Measurements from ENCODE around the gene COL23A1.
"Not testable (repeated sequence)": the region's sequence is repeated elsewhere in the genome, so short reads cannot be mapped to it uniquely, and the experiment has no call there.

Gene COL23A1

DNA sequence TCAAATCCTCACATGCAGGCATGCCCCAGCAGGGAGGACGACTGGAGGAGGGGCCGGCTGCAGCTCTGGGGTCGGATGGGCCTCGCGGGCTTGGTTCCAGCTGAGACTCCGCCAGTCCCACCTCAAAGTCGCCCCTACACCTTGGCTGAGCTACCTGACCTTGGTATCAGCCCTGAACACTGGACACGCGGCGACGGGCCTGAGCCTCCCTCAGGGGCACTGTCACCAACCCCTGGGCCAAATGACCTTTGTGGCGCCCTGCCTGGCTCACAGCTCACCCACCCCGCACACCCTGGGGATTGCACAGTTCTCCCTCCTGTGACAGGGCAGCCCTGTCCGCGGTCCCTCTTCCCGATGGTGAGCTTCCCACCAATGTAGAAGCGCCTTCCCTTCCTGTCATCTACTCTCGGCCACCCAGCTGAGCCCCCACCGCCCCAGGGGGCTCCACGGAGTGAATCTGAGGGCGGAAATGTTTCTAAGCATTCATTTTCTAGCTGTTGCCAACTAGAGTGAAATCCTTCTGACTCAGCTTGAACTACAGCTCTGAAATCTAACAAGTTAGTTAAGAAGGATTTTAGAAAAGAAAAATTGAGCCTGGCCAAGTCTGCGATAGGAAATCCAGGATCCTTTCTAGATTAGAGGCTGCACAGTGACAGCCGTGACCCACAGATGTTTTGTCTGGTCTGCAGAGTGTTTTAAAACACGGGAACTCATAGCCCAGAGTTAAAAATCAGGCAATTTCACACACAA lies 218.7 kb downstream of the COL23A1 start:
- no peak for DNase-seq

DNA sequence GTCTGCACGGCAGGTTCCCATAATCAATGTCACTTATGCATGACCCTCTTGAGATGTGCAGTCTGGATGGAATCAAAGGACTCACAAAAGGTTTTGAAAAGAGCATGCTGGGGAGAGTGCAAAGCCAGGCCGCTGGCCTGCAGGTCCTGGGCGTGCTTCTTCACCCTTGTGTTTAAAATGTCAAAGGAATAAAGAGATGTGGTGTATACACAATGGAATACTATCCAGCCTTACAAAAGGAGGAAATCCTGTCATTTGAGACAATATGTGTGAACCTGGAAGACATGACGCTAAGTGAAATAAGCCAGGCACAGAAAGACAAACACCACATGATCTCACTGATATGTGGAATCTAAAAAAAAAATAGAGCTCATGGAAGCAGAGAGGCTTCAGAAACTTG lies 220.1 kb downstream of the COL23A1 start:
- DNase-seq = no peak

DNA sequence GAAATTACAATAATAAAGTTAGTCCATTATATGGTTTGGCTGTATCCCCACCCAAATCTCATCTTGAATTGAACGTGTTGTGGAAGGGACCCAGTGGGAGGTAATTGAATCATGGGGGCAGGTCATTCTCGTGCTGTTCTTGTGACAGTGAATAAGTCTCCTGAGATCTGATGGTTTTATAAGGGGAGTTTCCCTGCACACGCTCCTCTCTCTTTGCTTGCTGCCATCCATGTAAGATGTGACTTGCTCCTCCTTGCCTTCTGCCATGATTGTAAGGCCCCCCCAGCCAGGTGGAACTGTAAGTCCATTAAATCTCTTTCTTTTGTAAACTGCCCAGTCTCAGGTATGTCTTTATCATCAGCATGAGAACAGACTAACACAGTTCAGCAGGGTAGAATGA lies 220.7 kb downstream of the COL23A1 start:
- not testable (repeated sequence) for DNase-seq

DNA sequence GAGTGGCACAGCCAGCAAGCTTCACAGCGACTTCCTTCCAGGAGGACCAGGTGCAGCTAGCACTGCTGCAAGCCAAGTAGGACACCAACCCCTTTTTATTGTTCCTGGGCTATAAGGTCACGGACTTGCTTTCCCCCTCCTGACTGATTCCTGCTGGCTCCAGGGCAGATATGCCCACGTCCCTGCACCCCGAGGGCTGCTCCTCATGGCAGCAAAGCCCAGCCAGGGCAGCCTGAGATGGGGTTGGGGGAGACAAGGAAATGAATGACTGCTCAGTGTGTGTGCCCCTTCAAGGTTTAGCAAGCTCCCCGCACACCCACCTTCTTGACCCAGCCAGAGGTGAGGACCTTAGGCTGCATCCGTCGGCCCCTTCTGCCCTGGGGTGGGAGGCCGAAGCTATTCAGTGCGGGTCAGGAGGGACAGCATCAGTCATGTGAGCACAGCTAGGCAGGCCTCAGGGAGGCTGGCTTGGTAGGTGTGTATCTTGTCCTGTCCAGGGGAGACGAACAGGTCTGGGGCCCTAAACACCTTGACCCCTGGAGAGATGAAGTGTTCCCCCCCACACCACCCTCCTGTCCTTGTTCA lies 221.4 kb downstream of the COL23A1 start:
- no peak for DNase-seq

DNA sequence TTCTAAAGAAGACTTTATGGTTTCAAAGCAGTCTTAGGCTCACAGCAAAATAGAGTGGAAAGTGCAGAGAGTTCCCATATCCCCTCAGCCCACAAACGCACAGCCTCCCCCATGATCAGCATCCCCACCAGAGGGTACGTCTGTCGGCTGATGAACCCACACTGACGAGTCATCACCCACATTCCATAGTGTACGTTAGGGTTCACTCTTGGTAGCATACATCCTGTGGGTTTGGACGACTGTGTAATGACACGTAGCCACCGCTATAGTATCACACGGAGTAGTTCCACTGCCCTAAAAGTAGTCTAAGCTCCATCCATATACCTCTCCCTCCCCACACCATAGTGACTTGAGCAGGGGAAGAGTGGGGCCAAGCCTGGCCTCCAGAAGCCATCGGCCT lies 221.9 kb downstream of the COL23A1 start:
- peak; percentile 12 to 29 for DNase-seq

DNA sequence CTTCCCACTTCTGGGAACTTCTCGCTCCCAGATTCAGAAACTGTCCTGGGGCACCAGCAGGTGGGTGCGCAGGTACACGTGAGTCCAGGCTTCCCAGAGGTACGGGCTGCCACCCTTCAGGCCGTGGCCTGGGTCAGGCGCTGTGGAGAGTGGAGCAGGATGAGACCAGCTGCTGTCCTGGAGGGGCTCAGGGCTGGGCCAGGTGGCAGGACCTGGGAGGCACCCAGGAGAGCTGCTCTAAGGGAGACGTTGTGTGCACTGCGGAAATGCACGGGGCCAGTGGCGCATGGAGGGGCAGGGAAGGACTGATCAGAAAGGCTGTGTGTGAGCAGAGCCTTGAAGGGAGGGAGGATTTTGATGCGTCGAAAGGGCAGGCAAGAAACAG lies 222.5 kb downstream of the COL23A1 start:
- DNase-seq = no peak

DNA sequence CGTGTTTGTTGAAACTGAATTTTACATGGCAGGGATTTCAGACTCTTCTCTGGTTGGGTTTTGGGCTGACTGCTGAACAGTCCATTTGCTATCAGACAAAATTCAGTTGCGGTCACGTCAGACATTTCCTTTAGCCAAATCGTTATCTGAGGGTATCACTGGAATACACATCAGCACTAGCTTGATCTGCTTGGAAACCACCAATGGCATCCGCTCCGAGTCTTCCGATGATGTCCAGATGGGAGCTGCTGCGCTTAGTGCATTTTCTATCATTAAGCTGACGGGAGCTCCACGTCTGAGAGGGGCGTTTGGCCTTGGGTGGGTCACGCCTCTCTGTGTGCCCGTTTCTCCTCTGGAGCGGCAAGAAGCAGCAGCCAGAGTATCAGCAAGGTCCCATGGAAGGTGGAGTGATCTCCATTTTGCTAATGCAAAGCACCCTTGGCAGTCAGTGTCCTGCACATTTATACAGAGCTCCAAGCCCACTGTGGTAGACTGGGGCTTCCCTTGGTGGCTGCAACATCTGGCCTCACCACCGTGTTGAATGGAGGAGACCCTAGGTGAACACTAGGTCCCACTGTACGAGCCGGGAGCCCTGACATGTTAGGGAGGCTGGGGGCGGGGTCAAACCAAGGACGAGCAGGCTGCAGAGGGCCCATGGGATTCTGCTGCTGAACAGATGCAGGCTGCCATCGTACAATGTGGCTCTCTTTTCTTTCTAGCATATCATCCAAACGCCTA lies 223.0 kb downstream of the COL23A1 start:
- DNase-seq = no peak

DNA sequence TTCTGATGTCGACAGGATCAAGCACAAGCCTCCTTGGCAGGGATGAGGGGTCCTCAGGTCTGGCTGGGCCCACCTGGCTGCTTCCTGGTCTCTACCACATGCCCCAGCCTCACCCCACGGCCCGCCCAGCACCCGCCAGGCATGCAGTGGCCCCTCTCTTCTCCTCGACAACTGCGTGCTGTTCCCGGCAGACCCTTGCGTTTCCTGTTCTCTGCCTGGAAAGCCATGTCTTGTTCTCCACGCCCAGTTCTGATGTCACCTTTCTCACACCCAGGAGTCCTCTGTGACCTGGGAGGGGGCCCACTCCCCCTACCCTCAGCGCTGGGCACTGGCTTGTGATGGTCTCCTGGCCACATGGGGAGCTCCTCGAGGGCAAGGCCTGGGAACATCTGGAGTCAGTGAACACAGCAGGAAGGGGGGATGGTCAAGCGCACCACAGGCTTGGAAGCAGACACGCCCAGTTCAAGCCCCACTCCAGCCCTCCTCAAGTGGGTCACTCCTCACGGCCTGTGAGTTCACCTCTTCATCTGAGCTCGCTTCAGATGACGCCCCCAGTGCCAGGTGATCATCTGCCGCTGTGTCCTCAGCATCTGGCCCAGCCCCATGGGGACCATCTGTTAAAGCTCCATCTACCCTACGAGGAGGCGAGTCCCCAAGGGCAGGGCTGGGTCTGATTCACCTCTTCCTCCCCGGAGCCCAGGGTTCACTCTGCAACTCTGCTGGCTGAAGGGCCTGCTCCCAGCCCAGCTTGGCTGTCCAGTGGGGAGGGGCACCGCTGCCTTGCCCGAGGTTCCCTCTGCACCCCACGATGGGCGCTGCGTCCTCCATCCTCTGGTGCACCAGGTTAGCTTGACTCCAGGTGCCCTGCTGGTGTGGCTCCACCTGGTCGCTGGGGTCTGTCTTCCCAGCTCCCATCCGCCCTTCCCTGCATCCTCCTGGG lies 224.4 kb downstream of the COL23A1 start:
- no peak for DNase-seq

DNA sequence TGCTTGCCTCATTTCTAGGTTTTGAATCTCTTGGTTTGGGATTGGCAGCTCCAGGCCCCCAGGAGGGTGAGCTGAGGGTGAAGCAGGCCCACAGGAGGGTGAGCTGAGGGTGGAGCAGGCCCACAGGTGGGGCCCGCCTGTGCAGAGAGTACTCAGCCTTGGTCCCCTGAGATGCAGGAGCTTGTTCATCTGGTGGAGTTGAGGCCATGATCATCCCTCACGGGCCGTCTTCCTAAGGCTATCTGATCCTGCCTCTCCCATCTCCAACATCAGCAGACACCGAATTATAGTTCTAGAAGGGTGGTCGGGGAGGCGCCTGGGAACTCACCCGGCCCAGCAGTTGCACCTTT lies 225.9 kb downstream of the COL23A1 start:
- DNase-seq = no peak

DNA sequence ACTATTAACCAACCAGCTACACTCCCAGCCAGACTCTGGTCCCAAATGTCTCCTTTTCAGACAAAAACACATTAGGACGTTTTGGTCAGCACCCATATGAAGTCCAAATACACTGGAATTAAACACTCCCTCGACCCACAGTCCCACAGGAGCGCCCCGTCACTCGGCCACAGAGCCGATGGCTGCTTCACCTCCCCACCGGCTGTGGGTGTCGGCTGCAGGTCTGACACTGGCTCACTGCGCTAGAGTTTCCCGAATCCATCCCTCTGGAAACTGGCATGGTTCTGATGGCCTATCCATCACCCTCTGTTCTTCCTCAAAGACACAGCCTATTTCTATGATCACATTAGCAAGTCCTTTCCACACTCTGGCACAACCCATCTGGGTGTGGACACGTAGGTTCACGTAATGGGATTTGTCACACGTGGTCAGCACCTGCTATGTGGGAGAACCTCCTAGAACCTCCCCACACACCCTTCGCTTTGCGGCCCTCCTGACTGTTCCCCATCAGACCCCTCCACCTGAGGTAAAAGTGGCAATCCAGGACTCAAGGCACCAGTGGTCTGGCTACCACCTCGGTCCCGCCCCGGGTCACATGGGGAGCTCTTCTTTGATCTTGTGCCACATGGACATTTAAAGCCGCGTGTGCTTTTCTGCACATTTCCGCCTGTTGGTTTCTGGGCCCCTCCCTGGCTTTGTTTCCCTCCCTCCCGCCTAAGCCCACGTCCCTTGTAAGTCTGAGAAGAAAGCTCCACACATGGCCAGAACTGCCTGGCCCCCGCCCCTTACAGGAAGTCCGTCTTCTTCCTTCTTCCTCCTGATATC lies 226.5 kb downstream of the COL23A1 start:
- DNase-seq = peak; percentile 14 to 47

DNA sequence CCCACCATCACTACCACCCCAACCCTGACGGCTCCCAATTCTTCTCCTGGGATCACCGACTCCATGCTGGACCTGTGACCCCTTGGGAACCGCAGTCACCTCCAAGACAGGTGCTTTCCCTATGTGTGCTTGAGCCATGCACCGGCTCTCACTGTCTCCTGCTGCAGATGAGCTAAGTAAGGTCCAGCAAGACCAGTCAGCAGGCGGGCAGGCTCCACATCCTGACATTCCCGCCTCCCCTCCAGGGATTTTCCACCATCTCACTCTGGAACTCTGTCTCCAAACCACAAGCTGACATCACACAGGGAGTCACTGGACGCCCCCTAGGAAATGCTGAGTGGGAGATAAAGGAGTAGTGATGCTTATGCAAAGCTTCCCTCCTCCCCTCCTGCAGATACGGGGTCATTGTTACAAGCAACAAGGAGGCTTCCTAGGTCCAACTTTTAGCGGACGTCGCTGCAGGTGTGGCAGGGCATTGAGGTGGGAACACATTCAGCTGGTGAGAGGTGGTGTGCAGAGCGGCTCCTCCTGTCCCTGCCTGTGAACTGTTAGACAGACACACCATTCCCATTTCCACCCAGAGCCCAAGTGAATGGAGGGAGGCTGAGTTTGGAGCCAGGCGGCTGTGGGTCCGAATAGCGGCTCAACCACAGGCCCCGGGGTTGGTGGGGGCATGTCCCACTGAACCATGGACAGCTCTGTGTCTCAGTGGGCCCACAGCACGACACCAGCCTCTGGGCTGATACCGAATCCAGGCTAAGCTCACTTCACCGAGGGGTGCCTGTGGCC lies 228.3 kb downstream of the COL23A1 start:
- no peak for DNase-seq

DNA sequence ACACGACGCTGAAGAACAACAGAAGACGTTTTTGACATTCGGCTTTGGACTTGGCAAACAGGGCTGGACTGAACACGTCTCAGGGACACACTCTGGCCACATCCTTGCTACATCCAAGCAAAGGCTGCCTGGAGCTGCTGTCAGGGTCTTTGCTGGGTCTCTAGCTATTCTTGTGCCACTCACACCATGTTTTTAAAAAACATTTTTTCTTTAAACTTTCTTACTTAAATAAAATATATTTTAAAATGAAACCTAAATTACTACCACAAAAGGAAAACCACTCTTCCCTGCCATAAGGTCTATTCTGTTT lies 229.3 kb downstream of the COL23A1 start:
- DNase-seq = no peak

DNA sequence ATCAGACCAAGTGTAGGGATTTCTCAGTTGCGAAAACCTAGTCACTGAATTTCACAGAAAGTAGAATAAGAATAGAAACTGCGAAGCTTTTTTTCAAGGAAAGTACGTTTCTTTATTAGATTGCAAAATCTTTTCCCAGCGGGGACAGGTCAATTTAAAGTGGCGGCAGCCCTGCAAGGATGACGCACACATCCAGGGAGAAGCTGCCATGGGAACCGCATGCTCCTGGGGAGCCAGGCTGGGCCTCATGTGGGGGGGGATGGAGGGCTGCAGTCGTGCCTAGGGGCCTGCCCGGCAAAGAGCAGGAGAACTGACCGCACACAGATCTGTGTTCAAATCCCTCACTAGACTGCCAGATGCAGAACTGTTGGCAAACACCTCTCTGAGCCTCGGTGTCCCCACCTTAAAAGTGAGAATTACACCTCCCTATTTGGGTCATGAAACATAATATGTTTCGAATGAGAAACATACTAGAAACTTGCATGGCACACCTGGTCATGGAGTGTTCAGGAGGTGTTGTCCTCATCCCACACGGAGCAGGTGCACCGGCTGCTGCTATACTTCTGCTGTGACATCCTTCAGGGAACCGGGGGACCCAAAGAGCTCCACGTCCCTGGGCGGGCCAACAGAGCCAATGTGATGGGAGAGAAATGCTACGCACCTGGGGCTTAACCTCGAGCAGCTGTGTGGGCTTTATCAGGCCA lies 229.8 kb downstream of the COL23A1 start:
- DNase-seq = no peak

DNA sequence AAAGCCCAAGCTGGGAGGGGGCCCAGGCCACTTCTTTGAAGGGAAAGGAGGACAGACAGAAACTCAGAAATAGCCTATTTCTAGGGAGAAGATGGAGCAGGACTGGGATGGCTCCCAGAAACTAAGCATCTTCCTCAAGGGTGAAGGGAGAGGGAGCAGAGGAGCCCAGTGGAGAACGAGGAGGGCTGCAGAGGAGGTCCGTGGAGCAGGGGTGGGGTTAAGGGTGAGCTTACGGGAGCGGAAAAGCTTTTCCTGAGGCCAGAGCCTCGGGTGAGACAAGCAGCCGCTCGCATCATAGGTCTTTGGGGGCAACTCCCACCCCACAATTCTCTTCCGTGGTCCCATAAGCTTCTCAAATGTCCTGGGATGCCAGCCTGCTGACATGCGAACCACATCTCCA lies 230.5 kb downstream of the COL23A1 start:
- DNase-seq = no peak

DNA sequence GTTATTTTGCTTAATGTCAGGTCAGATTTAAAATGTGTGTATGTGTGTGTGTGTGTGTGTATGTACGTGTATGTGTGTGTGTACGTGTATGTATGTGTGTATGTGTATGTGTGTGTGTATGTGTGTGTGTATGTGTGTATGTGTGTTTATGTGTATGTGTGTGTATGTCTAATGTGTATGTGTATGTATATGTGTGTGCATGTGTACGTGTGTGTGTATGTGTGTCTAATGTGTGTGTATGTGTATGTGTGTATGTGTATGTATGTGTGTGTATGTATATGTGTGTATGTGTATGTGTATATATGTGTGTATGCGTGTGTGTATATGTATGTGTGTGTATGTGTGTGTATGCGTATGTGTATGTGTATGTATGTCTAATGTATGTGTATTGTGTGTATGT lies 232.5 kb downstream of the COL23A1 start:
- DNase-seq = no peak

DNA sequence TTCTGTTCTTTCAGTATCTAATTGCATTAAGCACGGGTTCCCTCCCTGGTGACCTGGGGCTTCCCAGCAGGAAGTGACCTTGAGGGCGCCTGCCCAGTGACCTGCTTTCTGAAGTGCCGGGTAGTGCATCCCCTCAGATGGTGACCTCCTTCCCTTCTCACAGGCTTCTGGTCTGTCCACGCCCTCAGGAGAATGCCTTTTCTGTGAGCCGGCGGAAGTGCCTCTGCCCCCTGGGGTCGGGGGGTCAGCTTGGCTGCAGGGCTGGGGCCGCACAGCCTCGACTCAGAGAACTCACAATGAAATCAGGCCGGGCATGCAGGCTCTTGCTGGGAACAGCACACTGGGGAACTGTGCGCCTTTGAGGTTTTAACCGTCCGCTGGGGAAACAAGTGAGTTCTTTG lies 233.1 kb downstream of the COL23A1 start:
- DNase-seq = no peak

DNA sequence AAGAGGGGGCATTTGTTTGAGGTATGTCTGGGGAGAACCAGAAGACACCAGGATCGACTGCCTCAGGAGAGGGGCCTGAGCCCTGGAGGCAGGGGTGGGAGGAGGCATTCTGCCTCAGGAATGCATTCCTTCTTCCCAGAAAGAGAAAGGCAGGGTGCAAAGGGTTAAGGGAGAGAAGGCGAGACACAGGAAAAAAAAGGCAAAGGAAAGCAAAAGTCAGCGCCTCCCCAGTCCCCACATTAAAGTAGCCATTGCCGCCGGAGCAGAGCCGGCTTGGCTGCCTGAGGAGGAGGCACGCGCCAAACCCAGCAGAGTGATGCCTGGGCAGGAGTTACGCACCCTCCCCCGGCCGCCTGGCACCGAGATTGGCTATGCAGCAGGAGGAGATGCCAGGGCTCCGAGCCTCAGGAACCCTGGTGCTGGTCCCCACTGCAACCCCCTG lies 233.7 kb downstream of the COL23A1 start:
- DNase-seq = no peak

DNA sequence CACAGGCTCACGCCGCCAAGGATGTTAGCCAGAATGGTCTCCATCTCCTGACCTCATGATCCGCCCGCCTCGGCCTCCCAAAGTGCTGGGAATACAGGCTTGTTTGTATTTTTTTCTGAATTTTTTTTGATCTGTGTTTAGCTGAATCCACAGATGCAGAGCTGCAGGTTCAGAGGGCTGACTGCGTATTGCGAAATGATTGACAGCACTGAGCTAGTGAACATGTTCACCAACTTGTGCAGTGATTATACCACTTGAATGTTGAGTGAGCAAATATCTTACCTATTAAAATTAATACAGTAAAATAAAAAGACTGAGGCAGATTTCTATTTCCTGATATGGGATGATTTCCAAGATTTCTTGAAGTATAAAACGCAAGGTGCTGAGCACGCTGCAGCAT lies 234.5 kb downstream of the COL23A1 start:
- DNase-seq = no peak

DNA sequence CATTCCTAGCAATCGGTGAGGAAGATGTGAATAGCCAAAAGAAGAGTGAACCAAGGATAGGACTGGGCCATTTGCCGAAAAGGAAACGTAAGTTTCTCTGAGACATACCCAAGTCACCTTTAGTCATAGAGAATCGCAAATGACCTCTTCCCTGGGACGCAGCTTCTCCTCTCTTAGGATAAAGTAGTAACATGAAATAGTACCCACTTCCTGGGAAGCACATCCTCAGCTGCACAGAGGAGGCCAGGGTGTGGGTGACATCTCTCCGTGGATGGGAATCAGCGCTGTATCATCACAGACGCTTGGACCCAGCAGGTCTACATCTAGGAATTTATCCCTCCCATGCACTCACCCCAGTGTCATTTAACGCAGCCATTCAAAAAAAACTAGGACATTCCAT lies 236.7 kb downstream of the COL23A1 start:
- DNase-seq = no peak

DNA sequence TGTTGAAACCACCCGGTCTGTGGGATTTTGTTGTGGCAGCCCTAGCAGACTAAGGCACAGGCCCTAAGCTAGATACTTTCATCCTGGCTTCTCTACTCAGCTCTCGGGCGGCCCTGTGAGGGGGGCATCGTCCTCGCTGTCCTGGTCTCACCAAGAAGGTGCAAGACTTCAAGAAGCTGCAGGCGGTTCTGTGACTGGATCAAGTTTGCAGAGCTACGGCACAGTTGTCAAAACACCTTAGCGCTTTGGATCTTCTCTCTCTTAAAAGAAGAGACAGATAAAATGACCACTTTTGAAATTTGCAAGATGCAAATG lies 238.2 kb downstream of the COL23A1 start:
- DNase-seq = no peak

Measured in Kasumi-1 (cell line).